Pons (tissue), 1 donor: ENCODE data around the gene IRAK2.
"Not testable (repeated sequence)": the region's sequence is repeated elsewhere in the genome, so short reads cannot be mapped to it uniquely, and the experiment has no call there.

Experiments
- DNase-seq: peaks from one replicate; pipeline ENCODE4 v3.0.0-alpha.2; 2016; ENCODE audit warnings: low spot score

Gene IRAK2

GRCh38 chr3:10164546-10165393 lies at the start of gene IRAK2:
IRAK2 (plus strand) TSS chr3:10164919; CDS start chr3:10164955, 36 bp downstream.
- DNase-seq: no peak

GRCh38 chr3:10115326-10116137 lies 49.2 kb upstream of the IRAK2 start, which contains the start of gene BRK1:
BRK1 (plus strand) TSS chr3:10115675; CDS start chr3:10115702, 27 bp downstream.
- peak; percentile 97 for DNase-seq

GRCh38 chr3:10116138-10116460 lies 48.6 kb upstream of the IRAK2 start:
- DNase-seq: no peak

- DNase-seq: no peak
Observed at GRCh38 chr3:10116928-10117327, 47.8 kb upstream of the IRAK2 start.

- DNase-seq: no peak
Observed at GRCh38 chr3:10119376-10119775, 45.3 kb upstream of the IRAK2 start.

GRCh38 chr3:10121064-10121463 lies 43.7 kb upstream of the IRAK2 start:
- no peak for DNase-seq

- DNase-seq: no peak
Observed at GRCh38 chr3:10122724-10123123, 42.0 kb upstream of the IRAK2 start.

GRCh38 chr3:10135872-10136271 lies 28.8 kb upstream of the IRAK2 start:
- not testable (repeated sequence) for DNase-seq

- DNase-seq: no peak
Observed at GRCh38 chr3:10136426-10137005, 28.2 kb upstream of the IRAK2 start.

GRCh38 chr3:10137178-10137577 lies 27.5 kb upstream of the IRAK2 start:
- no peak for DNase-seq

GRCh38 chr3:10140996-10141546 lies 23.6 kb upstream of the IRAK2 start:
- DNase-seq: no peak

GRCh38 chr3:10142707-10143560 lies 21.8 kb upstream of the IRAK2 start:
- no peak for DNase-seq

GRCh38 chr3:10145685-10146084 lies 19.0 kb upstream of the IRAK2 start:
- DNase-seq: peak; percentile 44

GRCh38 chr3:10149226-10149625 lies 15.5 kb upstream of the IRAK2 start:
- no peak for DNase-seq

GRCh38 chr3:10150987-10151386 lies 13.7 kb upstream of the IRAK2 start:
- DNase-seq: no peak

GRCh38 chr3:10154335-10155122 lies 10.2 kb upstream of the IRAK2 start:
- DNase-seq: no peak

GRCh38 chr3:10155123-10155472 lies 9.6 kb upstream of the IRAK2 start:
- no peak for DNase-seq

GRCh38 chr3:10155658-10156057 lies 9.1 kb upstream of the IRAK2 start:
- DNase-seq: no peak

- DNase-seq: no peak
Observed at GRCh38 chr3:10157031-10157430, 7.7 kb upstream of the IRAK2 start.

GRCh38 chr3:10158555-10158954 lies 6.2 kb upstream of the IRAK2 start:
- not testable (repeated sequence) for DNase-seq

- no peak for DNase-seq
Observed at GRCh38 chr3:10160346-10160745, 4.4 kb upstream of the IRAK2 start.
